A549 (cell line): ENCODE measurements around the gene MRPL18. TPM values are rescaled to one million over a fixed set of nuclear protein-coding genes. Genes with fewer than 3 reads are reported as not detected.

ENCODE experiments used
- ATAC-seq, 2 experiments: fragments of 200-7000 bp in 1 of 2; fragments of >200 bp in 1 of 2; cut with Nextera tagmentation in 1 of 2; cut with Tn5 transposase in 1 of 2; 3 replicates each; pipeline versions ENCODE4 v1.8.0 to v1.9.1; 2018 to 2020; ENCODE audit warnings: mild to moderate bottlenecking in 1 of 2, moderate library complexity in 1 of 2
- CTCF ChIA-PET: fragments of 300-600 bp; sonication (Branson Sonifier 250); formaldehyde crosslinking; extraction: SDS; loops from one replicate; lab custom pipeline; 2021; ENCODE audit warnings: antibody characterized with exemption, inconsistent platforms; lab: Yijun Ruan, JAX
- POLR2A ChIA-PET: fragments of 350-600 bp; formaldehyde crosslinking; extraction: SDS; loops from one replicate; lab custom pipeline; 2021; ENCODE audit warnings: antibody characterized with exemption, inconsistent platforms; lab: Yijun Ruan, JAX
- DNase-seq, 2 experiments: peaks; one replicate each; pipeline versions ENCODE4 v3.0.0 to v3.0.0-alpha.2; 2011 to 2016; ENCODE audit warnings: low read depth in 1 of 2, low spot score in 1 of 2
- FAIRE-seq: peaks from 2 replicates; lab custom pipeline; 2011; peaks lifted over from hg19 to GRCh38; lab: Jason Lieb, UNC
- H3K27ac ChIP-seq, 2 experiments: fragments of >200 bp; sonication (Bioruptor Twin); formaldehyde crosslinking; 3 replicates each; pipeline ENCODE4 v1.5.1; 2016 to 2017
- H3K4me1 ChIP-seq: fragments of >200 bp; sonication (Bioruptor Twin); formaldehyde crosslinking; 3 replicates; pipeline ENCODE4 v1.6.1; 2016
- H3K4me2 ChIP-seq: fragments of >200 bp; sonication (Bioruptor Twin); formaldehyde crosslinking; 3 replicates; pipeline ENCODE4 v1.6.1; 2016
- H3K4me3 ChIP-seq: fragments of >200 bp; sonication (Bioruptor Twin); formaldehyde crosslinking; 3 replicates; pipeline ENCODE4 v1.5.1; 2016
- H3K9me3 ChIP-seq: fragments of >200 bp; sonication (Bioruptor Twin); formaldehyde crosslinking; 3 replicates; pipeline ENCODE4 v1.6.1; 2016
- BCL3 ChIP-seq: fragments of >200 bp; sonication (Bioruptor Twin); formaldehyde crosslinking; IDR thresholded peaks from 3 replicates; pipeline ENCODE4 v1.6.1; 2016
- BHLHE40 ChIP-seq: IDR thresholded peaks from 2 replicates; pipeline ENCODE4 v1.6.1; 2012; ENCODE audit warnings: low read depth, low read length, inconsistent platforms
- CEBPB ChIP-seq, 2 experiments: fragments of >200 bp in 1 of 2; sonication (Bioruptor Twin) in 1 of 2; formaldehyde crosslinking in 1 of 2; IDR thresholded peaks; 2 replicates each; pipeline ENCODE4 v1.6.1; 2012 to 2016
- CHD2 ChIP-seq: fragments of 150-350 bp; IDR thresholded peaks from 2 replicates; pipeline ENCODE4 v1.6.1; 2014; ENCODE audit warnings: low read length; ENCODE audit not compliant: partially characterized antibody
- CHD4 ChIP-seq: fragments of 200-600 bp; sonication (generic); IDR thresholded peaks from 2 replicates; pipeline ENCODE4 v1.6.1; 2016; ENCODE audit warnings: antibody characterized with exemption, mild to moderate bottlenecking, borderline replicate concordance
- FOXS1 ChIP-seq: fragments of 250-450 bp; sonication (Bioruptor Pico); IDR thresholded peaks from 2 replicates; pipeline ENCODE4 v1.5.0; 2020; ENCODE audit warnings: mild to moderate bottlenecking, moderate library complexity
- JUN ChIP-seq, 2 experiments: fragments of >200 bp; sonication (Bioruptor Twin); formaldehyde crosslinking; IDR thresholded peaks; 2 replicates in 1 of 2; 3 replicates in 1 of 2; pipeline ENCODE4 v1.6.1; 2016 to 2017
- KDM1A ChIP-seq: fragments of 200-600 bp; sonication (generic); IDR thresholded peaks from 2 replicates; pipeline ENCODE4 v1.6.1; 2016; ENCODE audit warnings: low read depth, mild to moderate bottlenecking
- KDM5A ChIP-seq: fragments of 200-600 bp; sonication (generic); IDR thresholded peaks from 2 replicates; pipeline ENCODE4 v1.6.1; 2016; ENCODE audit warnings: antibody characterized with exemption, mild to moderate bottlenecking
- MAFK ChIP-seq: fragments of 450-650 bp; IDR thresholded peaks from 2 replicates; pipeline ENCODE4 v1.6.1; 2014; ENCODE audit not compliant: partially characterized antibody
- NFE2L2 ChIP-seq: fragments of 150-350 bp; conservative IDR thresholded peaks from 2 replicates; pipeline ENCODE4 v1.6.1; 2014; ENCODE audit warnings: low read length
- PHF8 ChIP-seq: fragments of 200-600 bp; sonication (generic); IDR thresholded peaks from 2 replicates; pipeline ENCODE4 v1.6.1; 2016; ENCODE audit warnings: low read depth, mild to moderate bottlenecking, antibody characterized with exemption, moderate library complexity, borderline replicate concordance
- POLR2A ChIP-seq: IDR thresholded peaks from 2 replicates; pipeline ENCODE4 v1.6.1; 2012; ENCODE audit warnings: mild to moderate bottlenecking, low read length
- RAD21 ChIP-seq, 2 experiments: fragments of >200 bp in 1 of 2; sonication (Bioruptor Twin) in 1 of 2; formaldehyde crosslinking in 1 of 2; IDR thresholded peaks in 1 of 2; conservative IDR thresholded peaks in 1 of 2; 2 replicates in 1 of 2; 3 replicates in 1 of 2; pipeline ENCODE4 v1.6.1; 2012 to 2018; ENCODE audit warnings: inconsistent platforms in 1 of 2
- REST ChIP-seq: fragments of 200-600 bp; sonication (generic); IDR thresholded peaks from 2 replicates; pipeline ENCODE4 v1.6.1; 2016; ENCODE audit warnings: antibody characterized with exemption, mild to moderate bottlenecking, moderate library complexity
- SREBF2 ChIP-seq: fragments of 450-650 bp; IDR thresholded peaks from 2 replicates; pipeline ENCODE4 v1.6.1; 2014; ENCODE audit warnings: mild to moderate bottlenecking, moderate library complexity
- ZSCAN20 ChIP-seq: fragments of 250-450 bp; sonication (Bioruptor Pico); IDR thresholded peaks from 2 replicates; pipeline ENCODE4 v1.8.0; 2022; ENCODE audit warnings: mild to moderate bottlenecking, moderate library complexity
- WGBS: methylation state at CpG from one replicate; pipeline ENCODE4 v1.1.6; 2017; ENCODE audit errors: missing lambda C conversion rate; 5-methylcytosine and 5-hydroxymethylcytosine counted together
- polyA minus RNA-seq: library from RNA; depleted of rRNA, polyadenylated mRNA; stranded (reverse); fragments of >200 nt; gene quantifications from 2 replicates; pipeline ENCODE4 v1.2.3, GENCODE V29; 2011; rRNA and poly(A)+ RNA removed
- polyA plus RNA-seq, 4 experiments: library from polyadenylated mRNA; depleted of rRNA in 3 of 4; stranded (reverse); fragments of >200 nt; fragmentation: RNase III in 1 of 4; extraction: RNeasy Plus Mini Kit Qiagen cat#74134 plus additional on column Dnase treatment in 1 of 4; gene quantifications; 2 replicates in 3 of 4; 3 replicates in 1 of 4; pipeline ENCODE4 v1.2.3, GENCODE V29; 2011 to 2017
- TF ChIP-seq, protein P1 (sequence below): IDR thresholded peaks from 2 replicates; pipeline ENCODE4 v1.6.1; 2012
- TF ChIP-seq, protein P2 (sequence below): IDR thresholded peaks from 2 replicates; pipeline ENCODE4 v1.6.1; 2012
- TF ChIP-seq, protein P3 (sequence below): fragments of >200 bp; sonication (Bioruptor Twin); formaldehyde crosslinking; IDR thresholded peaks from 2 replicates; pipeline ENCODE4 v1.6.1; 2016

MRPL18 gene
- polyA plus RNA-seq (2011; rRNA removed) (120 and 142 TPM in 2 replicates), polyA plus RNA-seq (2017; fragmentation: RNase III; extraction: RNeasy Plus Mini Kit Qiagen cat#74134 plus additional on column Dnase treatment) (102 to 127 TPM (median 115 TPM) in 3 replicates), polyA minus RNA-seq (27.8 and 29.8 TPM in 2 replicates)
- 102 and 107 TPM in 2 replicates for polyA plus RNA-seq (2012; cell fraction: cytosol; rRNA removed)
- polyA plus RNA-seq (2012; cell fraction: nucleus; rRNA removed) = 30.4 and 43.1 TPM in 2 replicates

DNA sequence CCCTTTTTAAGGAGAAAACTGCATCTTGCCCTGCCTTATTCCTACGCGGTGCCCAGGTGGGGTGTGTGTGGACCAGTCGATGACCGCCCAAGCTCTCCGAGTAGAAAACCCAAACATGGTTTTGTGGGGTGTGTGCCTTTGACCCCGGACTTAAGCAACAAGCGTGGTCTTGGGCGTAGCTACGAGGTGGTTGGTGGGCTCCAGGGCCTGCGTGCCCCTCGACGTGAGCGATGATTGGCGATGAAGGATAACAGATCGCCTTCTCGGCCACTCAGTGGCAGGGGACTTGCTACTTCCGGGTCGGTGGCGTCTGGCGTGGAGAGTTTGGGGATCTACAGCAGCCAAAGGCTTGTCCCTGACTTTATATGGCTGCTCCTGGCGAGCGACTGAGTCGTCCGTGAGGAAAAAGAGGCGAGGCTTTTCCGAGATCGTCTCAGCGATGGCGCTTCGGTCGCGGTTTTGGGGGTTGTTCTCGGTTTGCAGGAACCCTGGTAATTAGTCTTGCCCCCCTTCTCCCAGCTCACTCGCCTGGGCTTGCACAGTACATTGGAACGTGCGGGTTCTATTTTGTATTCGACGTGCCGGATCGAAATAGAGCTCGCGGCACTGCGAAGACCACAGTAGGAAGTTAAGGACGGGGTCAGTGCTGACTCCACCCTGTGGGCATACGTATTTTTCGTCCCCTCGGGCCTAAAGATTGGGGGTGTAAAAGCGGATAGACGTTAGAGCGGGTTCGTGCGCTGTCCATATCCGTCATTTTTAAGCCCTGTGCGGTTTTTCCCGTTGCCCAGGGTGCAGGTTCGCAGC lies at the start of gene MRPL18:
TSS of gene MRPL18 (plus strand) at position 319 of the 807 bp plus-strand sequence. CDS start at position 440, 121 bp downstream.
- H3K4me3 ChIP-seq = peak within 1 kb of the TSS; percentile 92
- 1% methylated on average over 33 of the region's 56 CpGs for WGBS
- POLR2A ChIA-PET = interaction anchor here (0.8 to 2.9 kb wide), 9 partner anchors 11 to 98 kb away, joined by 3 to 15 read pairs (median 5); partner anchors contain the start of genes ACAT2, SOD2 and WTAP
- H3K27ac ChIP-seq = peak within 1 kb of the TSS; percentile 95 to 99
- TF ChIP-seq KDM5A = peak; percentile 61
- peak; percentile 44 for TF ChIP-seq POLR2A
- no peak for TF ChIP-seq CHD2
- no peak for TF ChIP-seq SREBF2
- TF ChIP-seq, protein P1, sequence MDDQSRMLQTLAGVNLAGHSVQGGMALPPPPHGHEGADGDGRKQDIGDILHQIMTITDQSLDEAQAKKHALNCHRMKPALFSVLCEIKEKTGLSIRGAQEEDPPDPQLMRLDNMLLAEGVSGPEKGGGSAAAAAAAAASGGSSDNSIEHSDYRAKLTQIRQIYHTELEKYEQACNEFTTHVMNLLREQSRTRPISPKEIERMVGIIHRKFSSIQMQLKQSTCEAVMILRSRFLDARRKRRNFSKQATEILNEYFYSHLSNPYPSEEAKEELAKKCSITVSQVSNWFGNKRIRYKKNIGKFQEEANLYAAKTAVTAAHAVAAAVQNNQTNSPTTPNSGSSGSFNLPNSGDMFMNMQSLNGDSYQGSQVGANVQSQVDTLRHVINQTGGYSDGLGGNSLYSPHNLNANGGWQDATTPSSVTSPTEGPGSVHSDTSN = peak; percentile 89
- TF ChIP-seq, protein P2, sequence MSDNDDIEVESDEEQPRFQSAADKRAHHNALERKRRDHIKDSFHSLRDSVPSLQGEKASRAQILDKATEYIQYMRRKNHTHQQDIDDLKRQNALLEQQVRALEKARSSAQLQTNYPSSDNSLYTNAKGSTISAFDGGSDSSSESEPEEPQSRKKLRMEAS = peak; percentile 49
- TF ChIP-seq BCL3 = peak; percentile 29; the same call in 1 of the 3 replicates
- peak in 1 of 2 experiments; percentile 68; a peak in 2 of 4 replicates for TF ChIP-seq CEBPB (IDR thresholded peaks at IDR 0.05)
- TF ChIP-seq CHD4 = no peak
- peak; percentile 54; the same call in 1 of the 2 replicates for TF ChIP-seq PHF8
- 0 out of 5 replicates have a peak, but pooled peaks of 1 of the 2 experiments have one; percentile 31 for TF ChIP-seq JUN (IDR thresholded peaks at IDR 0.05)
- DNase-seq (peak; percentile 81 to 98), FAIRE-seq (no peak), ATAC-seq (peak; percentile 93 to 94)
- peak within 1 kb of the TSS; percentile 96 for H3K4me2 ChIP-seq
- H3K9me3 ChIP-seq = no peaks in the 10 kb centered on the region
- CTCF ChIA-PET = interaction anchor here (1.2 to 1.3 kb wide), 2 partner anchors 16 to 100 kb away, joined by 4 read pairs; no protein-coding TSS in a partner anchor
- peaks cover 42% of the 10 kb centered on the region for H3K4me1 ChIP-seq

DNA sequence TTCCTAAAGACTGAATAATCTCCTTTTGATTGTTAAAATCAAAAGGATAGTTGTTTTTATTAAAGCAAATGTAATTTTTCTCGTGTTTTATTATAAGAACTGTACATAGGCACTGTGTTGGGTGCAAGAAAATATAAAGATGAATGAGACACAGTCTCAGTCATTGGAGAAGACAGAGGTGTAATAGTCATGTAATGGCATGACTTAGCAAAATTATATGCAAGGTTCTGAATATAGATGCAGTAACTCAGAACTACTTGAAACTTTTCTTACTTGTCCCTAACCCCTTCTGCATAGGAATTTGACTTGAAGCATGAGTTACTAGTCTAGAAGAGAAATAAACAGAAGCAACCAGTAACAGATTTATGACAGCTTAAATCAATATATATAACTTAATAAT lies 48.1 kb upstream of the MRPL18 start:
- ATAC-seq = no peak
- POLR2A ChIA-PET = no interaction called here

DNA sequence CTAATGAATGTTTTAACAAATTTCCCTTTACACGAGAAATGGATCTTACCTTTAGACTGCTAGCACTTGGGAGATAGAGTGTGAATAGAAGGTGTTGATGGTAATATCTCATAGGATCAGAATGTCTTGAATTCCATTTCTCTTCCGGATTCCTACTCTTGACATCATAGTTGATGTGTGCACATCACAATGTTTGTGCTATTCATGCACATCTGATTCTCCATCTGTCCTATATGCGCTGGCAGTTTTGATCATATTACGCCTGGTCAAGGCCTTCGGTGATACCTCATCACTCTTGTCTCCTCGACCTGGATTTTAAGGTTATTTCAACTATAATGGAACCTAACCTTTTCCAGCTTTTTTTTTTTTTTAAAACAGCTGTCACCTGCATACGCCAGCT lies 45.2 kb upstream of the MRPL18 start:
- Histone ChIP-seq H3K27ac (no peak overlapping the region), H3K4me3 (no peak overlapping the region), H3K4me2 (no peak overlapping the region), H3K4me1 (peaks cover 9% of the 10 kb centered on the region; the same call in 2 of the 3 replicates), H3K9me3 (no peaks in the 10 kb centered on the region)
- DNase-seq = no peak
- ChIA-PET CTCF (interaction anchor here (0.5 to 1.9 kb wide), 2 partner anchors 8 to 54 kb away, joined by 3 to 6 read pairs; no protein-coding TSS in a partner anchor), POLR2A (no interaction called here)
- no peak for FAIRE-seq
- ATAC-seq = no peak
- WGBS = 89% methylated on average over 7 of the region's 7 CpGs
- no peak for TF ChIP-seq FOXS1 (CRISPR knock-in tag)
- TF ChIP-seq ZSCAN20 (CRISPR knock-in tag) = no peak
- no peak for TF ChIP-seq POLR2A
- TF ChIP-seq, protein P3, sequence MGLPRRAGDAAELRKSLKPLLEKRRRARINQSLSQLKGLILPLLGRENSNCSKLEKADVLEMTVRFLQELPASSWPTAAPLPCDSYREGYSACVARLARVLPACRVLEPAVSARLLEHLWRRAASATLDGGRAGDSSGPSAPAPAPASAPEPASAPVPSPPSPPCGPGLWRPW = no peak
- TF ChIP-seq KDM1A = no peak
- TF ChIP-seq BCL3 = no peak
- no peak for TF ChIP-seq RAD21 (conservative IDR thresholded peaks at IDR 0.05 in 1 of 2, IDR thresholded peaks at IDR 0.05 in 1 of 2)
- TF ChIP-seq JUN (IDR thresholded peaks at IDR 0.05) = no peak
- TF ChIP-seq BHLHE40 = no peak
- TF ChIP-seq REST = no peak

More for the DNA sequence above, 48.1 kb upstream of the MRPL18 start:
- 82% methylated on average over 1 of the region's 1 CpG for WGBS
- no peak overlapping the region for H3K4me3 ChIP-seq
- H3K4me1 ChIP-seq = peaks cover 9% of the 10 kb centered on the region; the same call in 2 of the 3 replicates
- CTCF ChIA-PET = no interaction called here
- FAIRE-seq (no peak), DNase-seq (no peak)
- TF ChIP-seq NFE2L2 (0 out of 2 replicates have a peak, but pooled peaks have one; percentile 37), MAFK (peak; percentile 61)
- TF ChIP-seq, protein P1 = no peak
- 0 out of 6 replicates have a peak overlapping the region, but pooled peaks of 1 of the 2 experiments have one; percentile 15 for H3K27ac ChIP-seq
- no peak overlapping the region for H3K4me2 ChIP-seq
- H3K9me3 ChIP-seq = no peaks in the 10 kb centered on the region
